ENCODE results near the gene SLC35F1.

SLC35F1 gene

DNA sequence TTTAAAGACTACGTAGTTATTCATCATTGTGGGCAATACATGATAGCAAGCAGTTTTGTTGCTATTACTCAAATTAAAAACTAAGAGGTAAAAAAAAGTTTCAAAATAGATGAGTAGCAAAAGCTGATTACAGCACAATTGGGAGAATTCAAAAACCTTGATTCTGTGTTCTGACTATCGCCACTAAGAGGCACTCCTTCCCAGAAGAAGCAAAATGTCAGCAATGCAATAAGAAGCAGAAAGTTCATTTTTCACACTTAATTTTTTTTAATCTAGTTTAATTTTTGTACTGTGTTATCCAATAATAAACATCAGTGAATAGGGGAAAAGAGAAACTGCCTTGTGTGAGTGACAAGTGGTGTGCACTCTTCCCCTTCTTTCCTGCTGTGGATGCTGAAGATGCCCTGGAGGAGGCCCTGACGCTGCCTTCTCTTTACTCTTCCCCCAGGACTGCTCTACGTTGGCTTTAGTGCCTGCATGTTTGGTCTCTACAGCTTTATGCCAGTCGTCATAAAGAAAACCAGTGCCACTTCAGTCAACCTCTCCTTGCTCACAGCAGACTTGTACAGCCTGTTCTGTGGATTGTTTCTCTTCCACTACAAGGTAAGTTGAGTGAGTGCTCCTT lies 377.8 kb downstream of the SLC35F1 start:
- no peak for DNase-seq

DNA sequence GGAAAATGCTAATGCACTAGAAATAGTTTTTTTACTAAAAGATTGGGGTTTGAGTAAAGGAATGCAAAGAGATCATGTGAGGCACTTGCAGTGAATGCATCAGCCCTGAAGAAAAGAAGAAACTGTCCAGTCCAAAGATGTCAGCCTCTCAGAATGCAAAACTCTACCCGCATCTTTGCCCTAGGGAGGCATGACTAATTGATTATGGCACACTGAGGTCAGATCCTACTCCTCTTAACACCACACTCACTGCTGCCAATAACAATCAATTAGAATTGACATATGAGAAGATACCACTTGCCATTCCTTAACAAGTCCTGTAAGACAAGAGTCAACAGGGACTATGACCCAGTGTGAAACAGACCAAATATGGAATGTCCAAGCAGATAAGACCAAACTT lies 378.7 kb downstream of the SLC35F1 start:
- DNase-seq, result no peak

DNA sequence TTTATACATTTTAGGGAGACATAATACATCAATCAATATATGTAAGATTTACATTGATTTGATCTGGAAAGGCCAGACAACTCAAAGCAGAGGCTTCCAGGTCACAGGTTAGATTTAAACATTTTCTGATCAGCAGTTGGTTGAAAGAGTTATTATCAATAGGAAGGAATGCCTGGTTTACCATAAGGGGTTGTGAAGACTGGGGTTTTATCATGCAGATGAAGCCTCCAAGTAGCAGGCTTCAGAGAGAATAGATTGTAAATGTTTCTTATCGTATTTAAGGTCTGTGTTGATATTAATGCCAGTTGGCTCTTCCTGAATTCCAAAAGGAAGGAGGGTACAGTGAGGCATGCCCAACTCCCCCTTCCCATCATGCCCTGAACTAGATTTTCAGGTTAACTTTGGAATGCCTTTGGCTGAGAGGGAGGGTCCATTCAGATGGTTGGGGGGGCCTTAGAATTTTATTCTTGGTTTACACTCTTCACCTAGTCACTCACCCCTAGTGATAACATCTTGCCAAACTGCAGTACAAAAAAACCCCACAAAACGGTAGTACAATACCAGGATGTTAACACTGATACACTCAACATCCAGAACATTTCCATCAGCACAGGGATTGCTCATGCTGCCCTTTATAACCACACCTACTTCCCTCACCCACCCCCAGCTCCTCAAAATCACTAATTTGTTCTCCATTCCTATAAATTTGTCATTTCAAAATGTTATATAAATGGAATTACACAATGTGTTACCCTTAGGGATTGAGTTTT lies 381.5 kb downstream of the SLC35F1 start:
- DNase-seq, result no peak

DNA sequence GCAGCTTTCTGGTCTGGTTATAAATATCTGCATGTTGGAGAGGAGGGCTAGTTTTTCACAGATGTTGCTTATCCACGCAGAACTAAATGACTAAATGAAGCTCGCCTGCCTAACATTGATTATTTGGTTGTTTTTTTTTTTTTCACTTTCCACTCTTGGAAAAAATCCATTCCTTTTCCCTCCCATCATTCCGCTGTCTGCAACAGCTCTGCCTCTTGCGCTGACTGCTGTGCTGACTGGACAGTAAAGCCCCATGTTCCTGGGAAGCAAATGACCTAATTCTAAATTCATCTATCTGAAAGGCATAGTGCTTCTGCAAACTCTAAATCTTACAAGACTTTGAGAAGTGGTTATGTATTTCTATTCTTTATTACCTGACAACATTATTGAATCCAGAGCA lies 385.5 kb downstream of the SLC35F1 start:
- DNase-seq, result no peak

DNA sequence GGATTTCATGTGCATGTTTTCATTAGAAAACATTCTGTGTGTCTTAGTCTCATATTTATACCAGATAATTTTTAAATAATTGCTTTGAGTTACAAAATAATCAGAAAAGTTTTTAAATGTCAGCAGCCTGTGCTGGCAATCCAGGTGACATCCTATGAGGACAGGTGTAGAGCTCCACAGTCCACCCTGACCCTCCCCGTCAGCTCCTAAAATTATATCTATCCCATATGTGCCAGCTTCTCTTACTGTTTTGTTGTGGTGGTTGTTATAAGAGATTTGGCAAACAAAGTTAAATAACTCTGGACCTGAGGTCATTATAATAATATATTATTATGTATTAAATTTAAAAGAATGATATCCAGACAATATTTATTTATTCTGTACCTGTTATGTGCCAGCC lies 387.8 kb downstream of the SLC35F1 start:
- no peak for DNase-seq

DNA sequence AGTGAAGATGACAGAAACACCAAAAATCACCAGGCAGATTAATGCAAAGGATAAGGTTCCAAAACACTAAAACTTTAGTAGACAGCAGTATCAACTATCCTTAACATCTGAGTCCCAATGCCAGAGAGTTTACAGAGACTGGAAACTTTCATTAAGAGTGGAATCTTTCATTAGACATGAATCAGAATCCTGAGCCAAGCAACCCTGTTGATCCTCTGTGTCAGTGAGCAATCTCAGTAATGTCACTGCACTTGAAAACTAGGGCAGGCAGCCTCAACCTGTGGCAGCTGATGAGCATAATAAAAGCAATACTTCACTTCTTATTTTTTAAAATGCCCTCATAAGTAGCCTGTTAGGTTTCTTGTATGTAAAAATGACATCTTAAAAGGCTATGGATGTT lies 388.3 kb downstream of the SLC35F1 start:
- no peak for DNase-seq

DNA sequence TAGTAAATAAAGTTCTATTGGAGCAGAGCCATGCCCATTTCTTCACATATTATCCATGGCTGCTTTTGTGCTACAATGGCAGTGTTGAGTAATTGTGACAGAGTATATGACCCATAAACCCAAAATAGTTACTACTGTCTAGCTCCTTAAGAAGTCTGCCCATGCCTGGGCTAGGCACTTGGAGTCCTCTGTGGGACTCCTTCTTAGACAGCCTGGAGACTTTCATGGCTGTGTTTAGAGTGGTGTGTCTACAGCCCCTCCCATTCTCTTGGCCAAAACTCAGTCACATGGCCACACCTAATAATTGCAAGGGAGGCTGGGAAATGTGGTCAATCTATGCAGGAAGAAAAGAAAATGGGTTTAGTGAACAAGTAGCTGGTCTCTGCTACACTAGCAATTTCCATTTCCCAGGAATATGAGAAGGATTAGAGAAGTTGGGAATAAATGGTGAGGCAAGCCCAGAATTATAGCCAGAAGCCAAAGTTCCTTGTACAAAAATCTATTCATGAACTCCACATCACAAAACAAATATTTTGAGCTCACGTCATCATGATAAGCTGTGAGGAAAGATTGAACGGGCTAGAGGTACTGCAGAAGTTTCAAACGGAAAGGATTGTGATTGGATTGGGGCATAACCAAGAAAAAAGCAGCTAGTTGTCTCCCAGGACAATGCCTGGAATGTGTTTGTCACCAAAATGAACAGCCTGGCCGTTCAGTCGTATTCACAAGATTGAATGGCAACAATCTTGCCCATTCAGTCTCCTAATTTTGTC lies 389.3 kb downstream of the SLC35F1 start:
- DNase-seq, result no peak

DNA sequence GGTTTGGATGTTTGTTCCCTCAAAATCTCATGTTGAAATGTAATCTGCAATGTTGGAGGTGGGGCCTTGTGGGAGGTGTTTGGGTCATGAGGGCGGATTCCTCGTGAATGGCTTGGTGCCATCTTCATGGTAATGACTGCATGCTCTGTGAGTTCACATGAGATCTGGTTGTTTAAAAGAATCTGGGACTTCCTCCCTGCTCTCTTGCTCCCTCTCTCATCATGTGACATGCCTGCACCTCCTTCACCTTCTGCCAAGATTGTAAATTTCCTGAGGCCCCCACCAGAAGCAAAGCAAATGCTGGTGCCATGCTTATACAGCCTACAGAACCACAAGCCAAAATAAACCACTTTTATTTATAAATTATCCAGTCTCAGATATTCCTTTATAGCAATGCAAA lies 390.8 kb downstream of the SLC35F1 start:
- DNase-seq, result no peak

DNA sequence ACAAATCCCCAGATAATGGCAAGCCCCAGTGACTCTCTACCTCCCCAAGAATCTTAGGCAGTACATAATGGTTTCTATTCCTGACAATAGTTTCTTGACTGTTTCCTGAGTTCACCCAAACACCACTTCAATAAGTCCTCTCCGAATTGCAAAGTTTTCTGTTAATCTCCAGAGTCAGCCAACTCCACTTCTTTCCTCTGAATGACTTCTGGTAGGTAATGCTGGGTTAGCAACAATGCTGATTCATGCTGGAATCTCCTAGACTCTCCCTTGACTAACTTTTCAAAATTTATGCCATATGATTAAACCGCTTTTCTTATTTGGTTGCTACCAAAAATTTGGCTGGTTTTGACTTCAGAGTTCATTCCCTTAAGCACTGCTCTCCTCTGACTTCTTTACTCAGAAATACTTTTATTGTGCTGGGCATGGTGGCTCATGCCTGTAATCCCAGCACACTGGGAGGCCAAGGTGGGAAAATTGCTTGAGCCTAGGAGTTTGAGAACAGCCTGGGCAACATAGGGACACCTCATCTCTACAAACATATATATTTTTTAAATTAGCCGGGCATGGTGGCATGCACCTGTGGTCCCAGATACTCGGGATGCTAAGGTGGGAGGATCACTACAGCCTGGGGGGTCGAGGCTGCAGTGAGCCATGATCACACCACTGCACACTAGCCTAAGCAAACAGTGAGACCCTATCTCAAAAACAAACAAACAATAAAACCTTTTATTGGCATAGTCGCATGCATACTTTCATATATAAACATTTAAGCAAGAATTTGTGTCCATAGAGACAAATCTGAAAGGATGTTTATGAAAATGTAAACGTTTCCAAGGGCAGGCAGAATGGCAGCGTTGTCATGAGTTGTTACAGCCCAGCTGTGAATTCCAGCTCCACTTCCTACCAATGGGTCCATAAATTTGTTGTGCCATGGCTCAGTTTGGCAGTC lies 391.7 kb downstream of the SLC35F1 start:
- DNase-seq, result no peak

DNA sequence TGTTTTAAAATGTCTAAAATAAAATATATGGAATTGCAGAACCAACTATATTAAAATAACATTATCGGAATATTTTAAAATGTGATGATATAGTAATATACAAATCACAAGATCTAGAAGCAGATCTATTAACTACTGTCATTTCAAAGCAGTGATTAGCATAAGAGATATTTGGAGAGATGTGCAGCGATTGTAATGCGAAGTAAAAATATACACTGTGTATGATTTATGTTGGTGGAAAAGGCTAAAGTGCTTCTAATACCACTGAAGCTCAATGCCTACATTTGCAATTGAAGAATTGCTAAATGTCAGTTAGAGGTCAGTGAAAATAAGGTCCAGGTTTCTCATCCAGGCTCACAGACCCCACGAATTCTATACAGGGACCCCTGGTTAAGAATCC lies 392.4 kb downstream of the SLC35F1 start:
- no peak for DNase-seq

DNA sequence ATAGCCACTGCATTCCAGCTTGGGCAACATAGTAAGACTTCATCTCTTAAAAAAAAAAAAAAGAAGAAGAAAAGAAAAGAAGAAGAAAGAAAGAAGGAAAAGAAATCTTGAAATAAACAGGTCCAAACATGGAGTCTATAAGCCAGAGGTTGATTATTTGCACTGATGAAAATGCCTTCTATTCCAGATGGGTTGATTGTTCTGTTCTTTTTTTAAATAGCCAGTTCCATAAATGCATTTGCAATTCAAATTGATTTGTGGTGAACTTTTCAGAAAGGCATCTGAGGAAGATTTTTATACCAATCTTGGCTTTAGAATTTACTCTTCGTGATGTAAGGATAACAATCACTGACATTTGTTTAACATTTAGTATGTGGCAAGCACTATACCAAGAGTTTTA lies 397.3 kb downstream of the SLC35F1 start:
- no peak for DNase-seq

DNA sequence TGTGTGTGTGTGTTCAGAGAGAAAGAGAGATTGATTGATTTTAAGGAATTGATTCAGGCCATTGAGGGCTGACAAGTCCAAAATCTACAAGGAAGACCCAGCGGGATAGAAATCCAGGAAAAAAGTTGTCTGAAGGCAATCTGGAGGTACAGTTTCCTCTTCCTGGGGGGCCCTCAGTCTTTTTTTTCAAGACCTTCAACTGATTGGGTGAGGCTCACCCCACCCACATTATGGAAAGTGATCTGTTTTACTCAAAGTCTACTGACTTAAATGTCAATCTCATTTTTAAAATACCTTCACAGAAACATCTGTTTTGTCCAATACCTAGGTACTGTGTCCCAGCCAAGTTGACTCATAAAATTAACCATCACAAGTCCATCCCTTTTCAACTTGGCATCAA lies 398.0 kb downstream of the SLC35F1 start:
- no peak for DNase-seq

DNA sequence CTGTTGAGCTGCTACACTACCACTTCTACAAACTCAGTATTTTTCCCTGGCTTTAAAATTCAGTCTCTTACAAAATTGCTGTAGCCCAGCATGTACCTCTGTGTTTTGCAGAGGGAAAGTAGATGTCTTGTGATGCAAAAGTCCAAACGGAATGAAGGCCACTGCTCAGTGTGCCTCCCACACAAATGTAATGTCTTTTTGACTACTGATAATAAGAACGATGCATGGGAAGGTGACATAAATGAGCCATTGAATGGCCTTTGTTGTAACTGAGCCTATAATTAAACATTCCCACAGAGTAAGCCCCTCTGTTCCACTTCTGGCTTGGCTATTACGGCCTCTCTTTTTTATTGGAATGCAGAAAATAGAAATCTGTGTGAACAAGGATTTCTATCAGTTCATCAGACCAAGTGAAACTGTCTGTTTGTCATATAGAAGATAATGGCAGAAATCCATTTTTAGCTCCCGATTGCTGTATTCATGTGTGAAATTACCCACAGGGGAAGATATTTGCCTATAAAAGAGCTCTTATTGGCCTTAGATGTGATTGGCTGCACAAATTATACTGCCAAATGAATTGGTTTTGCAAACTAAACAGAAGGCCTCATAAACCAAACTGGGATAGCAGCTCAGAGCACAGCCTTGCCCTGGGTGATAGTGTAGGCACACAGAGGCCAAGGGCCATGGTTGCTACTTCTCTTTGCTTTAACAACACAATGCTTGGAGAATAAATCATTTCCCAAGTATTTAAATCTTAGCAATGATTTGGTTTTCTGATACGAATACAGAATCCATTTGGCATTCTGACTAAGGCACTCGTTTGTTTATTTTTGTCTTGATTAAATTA lies 399.6 kb downstream of the SLC35F1 start:
- DNase-seq, result no peak

DNA sequence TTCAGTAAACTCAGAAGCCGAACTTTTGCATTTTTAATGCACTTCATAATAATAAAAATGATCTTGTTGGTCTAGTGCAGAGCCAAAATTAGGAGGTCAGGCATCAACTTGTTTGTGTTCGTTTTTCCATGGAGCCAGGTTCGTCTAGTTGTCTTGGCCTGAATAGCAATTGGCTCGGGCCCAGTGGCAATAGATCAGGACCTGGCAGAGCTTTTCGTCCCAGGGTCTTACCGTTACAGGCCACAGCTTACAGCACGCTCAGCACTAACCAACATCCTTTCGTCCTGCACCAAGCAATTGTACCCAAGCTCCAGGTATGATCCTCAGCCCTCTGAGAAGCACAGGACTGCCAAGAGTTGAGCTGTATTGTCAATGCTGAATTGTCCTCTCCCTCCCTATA lies 400.5 kb downstream of the SLC35F1 start:
- DNase-seq, result no peak

DNA sequence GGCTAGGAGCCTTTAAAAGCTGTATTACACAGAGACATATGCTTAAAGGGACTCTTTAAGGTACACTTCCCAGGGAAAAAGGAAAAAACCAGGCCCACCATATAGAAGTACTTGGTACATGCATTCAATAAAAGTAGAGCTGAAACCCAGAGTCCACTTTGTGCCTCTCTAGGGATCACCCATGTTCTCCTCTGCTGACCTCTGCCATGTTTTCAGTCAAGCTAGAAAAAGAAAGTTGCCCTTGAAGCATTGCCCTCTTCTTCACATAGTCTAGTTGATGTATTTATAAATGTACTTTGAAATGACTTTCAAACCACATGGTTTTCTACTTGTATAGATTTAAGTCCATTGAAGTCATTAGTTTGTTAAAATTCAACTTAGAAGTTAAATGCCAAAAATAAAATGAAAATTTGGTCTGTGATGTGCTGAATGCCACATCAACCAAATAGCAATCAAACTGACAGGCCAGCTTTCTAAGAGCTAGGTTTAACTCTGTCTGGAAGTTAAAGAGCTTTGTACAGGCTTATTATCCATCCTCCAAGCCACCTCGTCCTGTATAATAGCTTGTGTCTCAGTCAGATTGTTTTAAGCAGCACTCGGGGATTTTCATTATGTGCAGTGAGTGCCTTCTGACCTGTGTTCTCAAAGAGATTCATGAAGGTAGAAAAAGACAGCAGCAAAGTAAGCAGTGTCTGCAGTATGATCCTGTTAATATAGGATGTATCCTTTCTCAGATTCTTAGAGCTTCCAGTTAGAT lies 402.5 kb downstream of the SLC35F1 start:
- no peak for DNase-seq

DNA sequence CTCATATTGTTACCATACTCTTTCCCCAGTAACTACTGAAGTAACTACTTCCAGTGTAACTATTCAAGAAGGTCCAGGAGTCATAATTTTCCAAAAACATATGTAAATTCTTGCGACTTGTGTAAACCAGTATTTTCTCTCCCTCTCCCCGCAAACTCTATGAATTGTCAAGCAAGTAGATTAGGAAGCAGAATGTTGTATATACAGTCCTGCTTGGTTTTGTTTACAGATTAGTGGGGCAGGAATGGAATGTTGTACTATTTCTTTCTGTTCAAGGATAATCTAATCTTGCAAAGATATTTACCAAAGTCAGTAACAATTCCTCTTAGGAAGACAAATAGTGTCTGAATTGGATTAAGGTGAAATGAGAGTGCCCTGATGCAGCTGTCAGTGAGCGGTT lies 406.1 kb downstream of the SLC35F1 start:
- no peak for DNase-seq

DNA sequence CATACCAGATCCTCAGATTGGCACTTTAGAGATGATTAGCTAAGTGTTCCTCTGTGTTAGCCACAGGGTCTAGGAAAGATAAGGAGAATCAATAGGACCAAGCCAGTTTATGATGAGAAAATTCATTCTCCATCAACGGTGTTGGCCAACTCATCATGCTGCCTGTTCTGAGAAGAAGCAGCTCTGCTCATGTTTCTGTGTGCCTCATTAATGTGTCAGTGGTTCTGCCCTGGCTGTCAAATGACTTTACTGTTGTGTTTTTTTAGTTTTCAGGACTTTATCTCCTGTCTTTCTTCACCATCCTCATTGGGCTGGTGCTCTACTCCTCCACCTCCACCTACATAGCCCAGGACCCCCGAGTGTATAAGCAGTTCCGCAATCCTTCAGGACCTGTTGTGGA lies 406.7 kb downstream of the SLC35F1 start:
- DNase-seq, result no peak

DNA sequence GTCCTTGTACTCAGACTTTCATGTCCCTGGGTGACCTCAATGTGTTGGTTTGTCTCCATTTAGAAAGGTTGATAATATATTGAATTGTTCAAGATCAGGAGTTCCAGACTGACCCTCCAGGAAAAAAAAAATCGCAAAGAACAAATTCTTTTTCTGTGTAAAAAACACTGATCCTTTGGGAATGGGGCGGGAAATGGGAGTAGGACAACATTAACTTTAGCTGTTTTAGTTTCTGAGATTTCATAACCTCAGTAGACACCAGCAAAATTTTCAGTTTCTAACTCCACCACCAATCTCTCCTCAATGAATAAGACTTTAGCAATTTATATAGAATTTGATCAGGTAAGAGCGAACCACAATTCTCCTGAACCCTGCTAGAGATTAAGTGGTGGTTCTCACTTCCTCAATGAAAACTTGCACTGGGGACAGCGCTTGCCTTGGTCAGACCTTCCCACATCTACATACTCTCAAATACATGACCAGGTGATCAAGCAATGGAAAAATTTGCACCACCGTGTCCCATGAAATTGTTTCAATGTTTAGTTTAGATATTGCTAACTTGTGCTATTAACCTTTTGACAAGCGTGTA lies 409.8 kb downstream of the SLC35F1 start:
- DNase-seq, result no peak

DNA sequence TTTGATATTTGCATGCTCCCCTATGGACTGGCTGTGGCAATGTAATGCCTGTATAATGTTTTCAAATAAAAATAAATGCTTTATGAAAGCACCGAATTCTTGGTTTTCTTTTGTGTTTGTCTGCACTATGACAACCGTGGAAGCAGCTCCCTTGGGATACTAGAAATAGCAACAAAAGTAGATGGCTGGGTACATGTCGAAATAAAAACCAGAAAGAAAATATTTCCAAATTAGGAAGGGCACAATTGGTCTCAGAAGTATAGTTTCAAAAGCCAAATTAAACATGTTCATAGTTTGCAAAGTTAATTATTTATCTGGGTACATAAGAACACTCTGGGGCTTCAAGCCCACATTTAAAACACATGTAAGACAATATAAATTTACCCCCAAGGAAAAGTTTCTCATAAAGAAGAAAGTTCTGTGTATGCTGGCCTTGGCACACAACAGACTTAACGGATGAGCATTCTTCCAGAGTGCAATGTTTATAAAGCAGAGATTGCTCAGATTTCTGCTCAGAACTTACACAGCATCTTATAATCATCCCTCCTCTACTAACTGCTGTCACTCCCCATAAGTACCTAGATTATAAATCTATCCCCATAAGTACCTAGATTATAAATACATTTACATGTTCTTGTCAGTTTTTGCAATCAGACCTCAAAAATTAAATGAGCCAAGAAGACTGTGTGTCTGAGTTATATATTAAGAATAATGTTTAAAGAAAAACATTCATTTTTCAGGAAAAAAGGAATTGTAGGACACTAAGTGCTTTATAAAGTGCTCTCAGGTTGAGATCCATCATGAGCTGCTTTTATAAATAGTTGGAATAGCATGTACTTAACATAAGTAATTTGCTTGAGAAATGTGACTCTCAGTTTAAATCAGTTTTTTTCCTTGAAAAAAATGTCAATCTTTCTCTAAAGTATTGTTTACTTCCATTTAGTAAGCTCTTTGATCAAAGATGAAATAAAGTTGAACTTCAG lies 410.8 kb downstream of the SLC35F1 start:
- no peak for DNase-seq

DNA sequence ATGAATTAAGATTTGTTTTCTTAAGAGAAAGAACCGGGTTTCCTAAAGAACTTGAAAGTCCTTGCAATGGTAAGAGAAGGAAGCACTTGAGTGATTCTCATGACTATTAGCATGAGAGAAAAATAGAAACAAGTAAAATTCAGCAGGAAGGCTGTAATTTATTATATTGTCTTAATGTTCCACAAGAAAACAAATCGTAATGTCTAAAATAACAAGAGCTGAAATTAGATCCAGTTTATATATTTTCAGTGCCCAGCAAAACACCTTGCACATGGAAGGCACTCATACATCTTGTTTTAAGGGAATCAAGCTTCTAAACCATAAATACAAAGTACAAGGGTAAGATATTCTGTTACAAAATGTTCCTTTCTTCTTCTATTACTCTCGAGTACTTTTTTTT lies 411.6 kb downstream of the SLC35F1 start:
- no peak for DNase-seq
